WTC11 (cell line): ENCODE measurements around the gene TF. TPM values are rescaled to one million over a fixed set of nuclear protein-coding genes. Genes with fewer than 3 reads are reported as not detected.

Experiments
- ATAC-seq: fragments of 200-7000 bp; cut with Tn5 transposase; 2 replicates; pipeline ENCODE4 v1.10.0; 2021; ENCODE audit warnings: mild to moderate bottlenecking, moderate library complexity
- CTCF ChIA-PET: fragments of 300-600 bp; sonication (Branson Sonifier 250); formaldehyde crosslinking; loops from one replicate; lab custom pipeline; 2021; ENCODE audit warnings: antibody characterized with exemption; lab: Charles Lee
- POLR2A ChIA-PET: fragments of 350-600 bp; sonication (Branson Sonifier 250); formaldehyde crosslinking; loops from one replicate; lab custom pipeline; 2021; ENCODE audit warnings: antibody characterized with exemption; lab: Charles Lee
- DNase-seq: peaks from one replicate; pipeline ENCODE4 v3.0.0; 2021; ENCODE audit warnings: low spot score
- H3K27ac Mint-ChIP-seq: 2 replicates; pipeline ENCODE4 v1.8.0; 2021; ENCODE audit warnings: mixed read lengths
- H3K27me3 Mint-ChIP-seq: 2 replicates; pipeline ENCODE4 v1.8.0; 2021; ENCODE audit warnings: low read depth, mild to moderate bottlenecking, moderate library complexity, mixed read lengths
- H3K36me3 Mint-ChIP-seq: 2 replicates; pipeline ENCODE4 v1.8.0; 2021; ENCODE audit warnings: mixed read lengths
- H3K4me1 Mint-ChIP-seq: 2 replicates; pipeline ENCODE4 v1.8.0; 2022; ENCODE audit warnings: mixed read lengths
- H3K4me3 Mint-ChIP-seq: 2 replicates; pipeline ENCODE4 v1.8.0; 2021; ENCODE audit warnings: mild to moderate bottlenecking, moderate library complexity, mixed read lengths
- H3K9me3 Mint-ChIP-seq: 2 replicates; pipeline ENCODE4 v1.8.0; 2021; ENCODE audit warnings: mixed read lengths
- ARID4B ChIP-seq: sonication (generic); formaldehyde crosslinking; IDR thresholded peaks from 2 replicates; pipeline ENCODE4 v1.8.0; 2023; ENCODE audit warnings: missing genetic modification reagents, mild to moderate bottlenecking, borderline replicate concordance
- ATF3 ChIP-seq: sonication (generic); formaldehyde crosslinking; conservative IDR thresholded peaks from 2 replicates; pipeline ENCODE4 v1.8.1; 2022; ENCODE audit warnings: mild to moderate bottlenecking, missing genetic modification reagents
- ELF4 ChIP-seq: sonication (generic); formaldehyde crosslinking; IDR thresholded peaks from 2 replicates; pipeline ENCODE4 v1.8.1; 2022; ENCODE audit warnings: low read depth, mild to moderate bottlenecking, moderate library complexity, missing genetic modification reagents
- ERG ChIP-seq: fragments of 250-450 bp; sonication (Bioruptor Pico); IDR thresholded peaks from 2 replicates; pipeline ENCODE4 v1.8.0; 2021; ENCODE audit warnings: mild to moderate bottlenecking
- GABPB1 ChIP-seq: sonication (generic); formaldehyde crosslinking; IDR thresholded peaks from 2 replicates; pipeline ENCODE4 v1.8.1; 2023; ENCODE audit warnings: mild to moderate bottlenecking, missing genetic modification reagents
- IRF2 ChIP-seq: sonication (generic); formaldehyde crosslinking; IDR thresholded peaks from 2 replicates; pipeline ENCODE4 v1.8.0; 2022; ENCODE audit warnings: low read depth, missing genetic modification reagents, borderline replicate concordance
- PRDM15 ChIP-seq: sonication (generic); formaldehyde crosslinking; IDR thresholded peaks from 2 replicates; pipeline ENCODE4 v1.8.0; 2022; ENCODE audit warnings: missing genetic modification reagents
- SMAD3 ChIP-seq: sonication (generic); formaldehyde crosslinking; IDR thresholded peaks from 2 replicates; pipeline ENCODE4 v1.8.0; 2022; ENCODE audit warnings: missing genetic modification reagents, mild to moderate bottlenecking, borderline replicate concordance
- TEAD4 ChIP-seq: sonication (generic); formaldehyde crosslinking; IDR thresholded peaks from 2 replicates; pipeline ENCODE4 v1.8.0; 2022; ENCODE audit warnings: mild to moderate bottlenecking, missing genetic modification reagents
- USF2 ChIP-seq: sonication (generic); formaldehyde crosslinking; IDR thresholded peaks from 2 replicates; pipeline ENCODE4 v1.8.1; 2023; ENCODE audit warnings: mild to moderate bottlenecking, missing genetic modification reagents, moderate library complexity
- total RNA-seq: library from RNA; stranded (reverse); gene quantifications from 3 replicates; pipeline ENCODE4 v1.2.3, GENCODE V29; 2021

TF gene
- total RNA-seq, 1 experiment from 2014 or later: 9.3 TPM

- TF ChIP-seq ARID4B (CRISPR knock-in tag): no peak
- TF ChIP-seq ATF3: no peak
- TF ChIP-seq IRF2 (CRISPR knock-in tag): no peak
- no peak for TF ChIP-seq TEAD4
- no peak for TF ChIP-seq ELF4 (CRISPR knock-in tag)
- no peak for TF ChIP-seq GABPB1 (CRISPR knock-in tag)
These were observed 83.1 kb downstream of the TF start (continued) for GRCh38 chr3:133829310-133829707.

- no peak overlapping the region for H3K27ac Mint-ChIP-seq
These were observed 83.9 kb downstream of the TF start for GRCh38 chr3:133830071-133830470.

More at GRCh38 chr3:133830071-133830470, 83.9 kb downstream of the TF start:
- CTCF ChIA-PET: interaction anchor here (1.0 kb wide), 1 partner anchor 100 kb away, joined by 3 read pairs; no protein-coding TSS in a partner anchor
- DNase-seq (no peak), ATAC-seq (no peak)
- no peaks in the 10 kb centered on the region for H3K9me3 Mint-ChIP-seq
- H3K4me1 Mint-ChIP-seq: no peaks in the 10 kb centered on the region; the same call in 1 of the 2 replicates
- no peaks in the 10 kb centered on the region for H3K27me3 Mint-ChIP-seq
- TF ChIP-seq USF2 (CRISPR knock-in tag) (no peak), SMAD3 (CRISPR knock-in tag) (no peak), ERG (CRISPR knock-in tag) (no peak), PRDM15 (CRISPR knock-in tag) (no peak)
- H3K4me3 Mint-ChIP-seq: no peak overlapping the region
- peaks cover 5% of the 10 kb centered on the region; the same call in 1 of the 2 replicates for H3K36me3 Mint-ChIP-seq
- POLR2A ChIA-PET: no interaction called here
